Measurements from ENCODE around the gene GK.

GRCh38 chrX:30702736-30703135 lies 49.5 kb downstream of the GK start:
- TF ChIP-seq EZH2 (IDR thresholded peaks at IDR 0.05; ENCODE audit: insufficient read depth, poor library complexity, severe bottlenecking) = no peak
- no peak for TF ChIP-seq EZH2phosphoT487 (IDR thresholded peaks at IDR 0.05; ENCODE audit: insufficient read depth, low read depth)

All from GM23248 (cell line).